Caki2 (cell line): ENCODE data around the gene ENO2. TPM values are rescaled to one million over a fixed set of nuclear protein-coding genes. Genes with fewer than 3 reads are reported as not detected.

Experiments used
- DNase-seq: peaks from one replicate; pipeline ENCODE4 v3.0.0-alpha.2; 2015; ENCODE audit warnings: low read depth
- in situ Hi-C: cut with HindIII; loops from 2 replicates; pipeline ENCODE4 v1.10.0; 2016; ENCODE audit warnings: low sequenced_read_pairs, low pct_unique_long_range_greater_than_20kb, mixed read lengths
- total RNA-seq: library from RNA; depleted of rRNA; stranded (reverse); fragments of >200 nt; shearing (Covaris generic); gene quantifications from 2 replicates; pipeline ENCODE4 v1.2.3, GENCODE V29; 2014; ENCODE audit warnings: low replicate concordance

The ENO2 gene
- total RNA-seq, 1 experiment from 2014 or later: 127 TPM

DNA sequence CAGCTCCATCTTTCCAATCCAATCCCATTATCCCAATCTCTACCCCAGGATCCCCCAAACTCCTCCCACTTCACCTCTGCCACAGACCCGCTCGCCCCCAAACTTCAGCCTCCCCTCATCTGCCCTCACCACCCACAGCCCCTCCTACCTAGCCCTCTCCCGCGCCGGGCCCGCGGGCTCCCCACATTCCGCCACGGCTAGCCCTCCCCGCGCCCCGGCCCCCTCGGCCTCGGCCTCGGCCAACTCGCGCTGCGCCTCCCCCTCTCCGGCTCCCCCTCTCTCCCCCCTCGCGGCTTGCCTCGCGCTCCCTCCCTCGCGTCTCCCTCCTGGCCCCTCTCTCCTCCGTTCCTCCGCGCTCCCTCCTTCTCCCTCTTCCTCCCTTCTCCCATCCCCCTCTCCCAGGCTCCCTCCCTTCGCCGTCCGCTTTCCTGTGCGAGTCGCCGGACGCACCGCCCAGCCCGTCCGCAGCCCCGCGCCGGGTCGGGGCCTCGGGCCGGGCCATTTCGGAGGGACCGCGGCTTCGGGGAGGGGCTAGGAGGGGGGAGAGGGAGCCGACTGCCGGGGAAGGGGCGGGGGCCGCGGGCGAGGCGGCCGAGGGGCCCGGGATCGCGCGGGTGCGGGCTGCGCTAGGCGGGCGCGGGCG lies 13.1 kb downstream of the ENO2 start, which contains the start of gene ATN1:
Gene ATN1, plus strand, starts transcription at position 581 of the 643 bp plus-strand sequence. CDS start 6,043 bp downstream, outside the sequence.
- peak; percentile 78 for DNase-seq
- in situ Hi-C loops: no loop called here

DNA sequence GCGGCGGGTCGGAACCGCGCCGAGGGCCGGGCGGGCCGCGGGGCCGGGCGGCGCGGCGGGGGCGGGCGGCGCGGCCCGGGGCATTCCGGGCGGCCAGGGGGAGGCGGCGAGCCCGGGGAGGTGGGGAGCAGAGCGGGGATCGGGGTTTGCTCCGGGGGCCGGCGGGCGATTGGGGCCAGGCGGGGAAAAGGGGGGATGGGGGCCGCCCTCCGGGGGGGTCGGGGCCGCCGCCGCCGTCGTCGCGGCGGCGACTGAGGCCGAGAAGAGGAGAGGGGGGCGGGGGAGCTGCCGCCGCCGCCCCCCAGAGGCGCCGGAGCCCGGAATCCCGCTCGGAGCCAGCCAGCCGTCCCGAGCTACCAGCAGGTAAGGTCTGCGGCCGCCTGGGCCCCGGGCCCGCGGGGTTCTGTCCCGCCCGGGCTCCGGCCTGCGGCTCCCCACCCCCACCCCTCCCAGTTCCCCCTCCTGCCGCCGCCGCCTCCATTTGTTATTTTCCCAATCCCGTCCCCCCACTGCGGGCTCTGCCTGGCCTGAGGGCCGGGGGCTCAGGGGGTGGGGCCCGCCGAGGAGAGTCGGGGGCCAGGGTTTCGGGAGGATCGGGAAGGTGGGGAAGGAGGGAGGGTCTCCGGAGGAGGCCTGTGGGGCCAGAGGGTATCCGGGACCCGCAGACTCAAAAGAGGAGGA lies 13.8 kb downstream of the ENO2 start:
- in situ Hi-C loops: no loop called here
- no peak for DNase-seq

DNA sequence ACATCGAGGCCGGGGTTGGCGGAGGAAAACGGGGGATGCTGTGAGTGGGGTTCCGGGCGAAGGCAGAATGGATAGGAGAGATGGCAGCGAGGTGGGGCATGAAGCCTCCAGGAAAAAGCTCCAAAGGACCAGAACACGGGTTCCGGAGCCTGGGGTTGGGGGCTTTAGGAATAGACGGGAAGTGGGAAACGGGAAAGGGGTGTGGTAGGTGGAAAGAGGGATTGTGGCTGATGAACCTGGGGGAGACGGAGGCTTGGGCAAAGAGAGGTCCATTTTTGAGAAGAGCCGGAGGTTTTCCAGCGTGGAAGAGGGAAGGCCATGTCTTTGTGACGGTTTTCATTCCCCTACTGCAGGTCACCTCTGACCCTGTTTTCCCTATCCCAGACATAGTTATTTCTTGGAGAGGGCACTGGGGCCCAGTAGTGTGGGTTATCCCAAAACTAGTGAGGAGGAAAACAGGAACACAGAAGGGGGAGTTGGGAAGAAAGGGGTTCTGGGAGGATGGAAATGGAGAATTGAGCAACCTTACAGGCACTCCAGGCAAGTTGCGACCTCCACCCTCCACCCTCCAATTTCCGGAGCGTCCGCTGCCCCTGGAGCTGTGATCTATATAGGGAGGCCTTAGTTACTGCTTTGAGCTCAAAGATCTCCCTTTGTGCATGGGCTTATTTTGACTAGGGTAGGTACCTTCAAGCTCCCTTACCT lies 14.5 kb downstream of the ENO2 start:
- in situ Hi-C loops: no loop called here
- DNase-seq: no peak

DNA sequence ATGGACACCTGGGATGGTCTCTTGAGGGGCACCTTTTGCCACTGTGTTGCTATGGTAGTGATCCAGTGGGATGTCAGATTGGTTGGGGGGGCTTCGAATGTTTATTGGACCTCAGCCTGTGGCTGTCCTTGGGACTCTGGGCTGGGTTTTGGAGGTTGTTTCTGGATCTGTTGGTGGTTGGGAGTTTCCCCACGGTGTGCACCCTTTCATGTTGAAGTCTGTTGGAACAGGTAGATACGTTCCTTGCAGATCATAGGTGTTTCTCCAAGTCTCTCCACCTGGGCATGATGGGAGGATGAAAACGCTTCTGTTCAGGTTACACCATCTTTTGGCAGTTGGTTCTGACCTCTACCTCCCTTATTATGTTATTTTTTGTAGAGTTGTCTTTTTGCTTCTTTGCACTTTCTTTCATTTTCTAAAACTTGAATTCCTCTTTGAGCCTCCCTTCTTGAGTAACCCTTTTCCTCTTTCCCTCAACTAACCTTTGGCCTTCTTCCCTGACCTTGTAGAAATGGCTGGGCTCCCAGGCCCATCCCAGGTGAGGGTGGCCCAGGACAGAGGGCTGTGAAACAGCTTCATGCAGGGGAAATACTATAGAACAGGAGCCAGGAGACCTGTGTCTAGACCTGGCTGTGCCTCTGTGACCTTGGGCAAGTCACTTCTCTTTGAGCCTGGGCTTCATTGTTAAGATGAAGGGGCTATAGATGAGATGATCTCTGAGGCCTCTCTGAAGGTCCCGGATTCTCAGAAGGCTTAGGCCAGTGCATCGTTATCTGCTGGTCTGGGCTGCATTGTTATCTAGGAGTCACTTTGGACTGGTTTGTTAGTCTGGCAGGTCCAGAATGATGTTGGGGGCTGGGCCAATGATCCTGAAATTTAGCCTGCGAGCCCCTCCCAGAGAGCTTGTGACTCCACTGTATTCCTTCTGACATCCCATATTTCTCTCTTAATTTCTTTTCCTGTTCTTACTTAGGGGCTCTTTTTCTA lies 15.4 kb downstream of the ENO2 start:
- DNase-seq: no peak
- in situ Hi-C loops: no loop called here

DNA sequence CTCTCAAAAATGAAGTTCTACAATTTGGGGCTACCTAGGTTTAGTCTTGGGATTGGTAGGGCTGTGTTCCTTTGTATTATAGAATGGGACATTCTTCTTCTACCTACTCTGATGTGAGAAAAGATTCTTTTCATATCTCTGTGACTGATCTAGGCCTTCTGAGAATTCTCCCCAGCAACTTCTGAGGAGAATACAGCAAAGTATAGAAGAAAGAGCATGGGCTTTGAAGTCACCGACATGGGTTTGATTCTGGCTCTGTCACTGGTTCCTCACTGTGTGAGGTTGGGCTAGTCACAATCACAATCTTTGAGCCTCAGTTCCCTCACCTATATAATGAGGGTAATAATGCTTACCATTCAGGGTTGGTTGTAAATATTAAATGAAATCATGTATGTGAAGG lies 18.4 kb downstream of the ENO2 start:
- in situ Hi-C loops: no loop called here
- no peak for DNase-seq

DNA sequence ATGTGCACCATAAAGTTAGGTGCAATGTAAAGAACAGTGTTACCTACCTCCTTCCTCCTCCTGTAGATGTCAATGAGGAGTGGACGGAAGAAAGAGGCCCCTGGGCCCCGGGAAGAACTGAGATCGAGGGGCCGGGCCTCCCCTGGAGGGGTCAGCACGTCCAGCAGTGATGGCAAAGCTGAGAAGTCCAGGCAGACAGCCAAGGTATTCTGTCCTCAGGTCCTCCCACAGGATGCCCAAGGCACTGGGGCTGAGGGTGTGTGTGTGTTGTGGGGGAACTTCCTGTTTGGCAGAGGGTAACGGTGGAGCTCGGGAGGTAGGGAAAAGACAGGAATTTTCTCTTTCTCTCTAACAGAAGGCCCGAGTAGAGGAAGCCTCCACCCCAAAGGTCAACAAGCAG lies 19.7 kb downstream of the ENO2 start:
- no peak for DNase-seq

DNA sequence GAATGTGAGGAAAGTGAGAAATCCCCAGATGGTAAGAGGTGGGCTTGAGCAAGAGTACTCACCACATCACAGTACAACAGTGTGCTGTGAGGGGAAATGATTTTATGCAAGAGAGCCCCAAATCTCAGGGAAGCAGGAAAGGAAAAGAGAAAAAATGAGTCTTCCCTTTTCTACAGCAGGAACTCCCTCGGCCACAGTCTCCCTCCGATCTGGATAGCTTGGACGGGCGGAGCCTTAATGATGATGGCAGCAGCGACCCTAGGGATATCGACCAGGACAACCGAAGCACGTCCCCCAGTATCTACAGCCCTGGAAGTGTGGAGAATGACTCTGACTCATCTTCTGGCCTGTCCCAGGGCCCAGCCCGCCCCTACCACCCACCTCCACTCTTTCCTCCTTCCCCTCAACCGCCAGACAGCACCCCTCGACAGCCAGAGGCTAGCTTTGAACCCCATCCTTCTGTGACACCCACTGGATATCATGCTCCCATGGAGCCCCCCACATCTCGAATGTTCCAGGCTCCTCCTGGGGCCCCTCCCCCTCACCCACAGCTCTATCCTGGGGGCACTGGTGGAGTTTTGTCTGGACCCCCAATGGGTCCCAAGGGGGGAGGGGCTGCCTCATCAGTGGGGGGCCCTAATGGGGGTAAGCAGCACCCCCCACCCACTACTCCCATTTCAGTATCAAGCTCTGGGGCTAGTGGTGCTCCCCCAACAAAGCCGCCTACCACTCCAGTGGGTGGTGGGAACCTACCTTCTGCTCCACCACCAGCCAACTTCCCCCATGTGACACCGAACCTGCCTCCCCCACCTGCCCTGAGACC lies 21.2 kb downstream of the ENO2 start:
- in situ Hi-C loops: no loop called here

More for the DNA sequence above, 19.7 kb downstream of the ENO2 start:
- in situ Hi-C loops: no loop called here

DNA sequence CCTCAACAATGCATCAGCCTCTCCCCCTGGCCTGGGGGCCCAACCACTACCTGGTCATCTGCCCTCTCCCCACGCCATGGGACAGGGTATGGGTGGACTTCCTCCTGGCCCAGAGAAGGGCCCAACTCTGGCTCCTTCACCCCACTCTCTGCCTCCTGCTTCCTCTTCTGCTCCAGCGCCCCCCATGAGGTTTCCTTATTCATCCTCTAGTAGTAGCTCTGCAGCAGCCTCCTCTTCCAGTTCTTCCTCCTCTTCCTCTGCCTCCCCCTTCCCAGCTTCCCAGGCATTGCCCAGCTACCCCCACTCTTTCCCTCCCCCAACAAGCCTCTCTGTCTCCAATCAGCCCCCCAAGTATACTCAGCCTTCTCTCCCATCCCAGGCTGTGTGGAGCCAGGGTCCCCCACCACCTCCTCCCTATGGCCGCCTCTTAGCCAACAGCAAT lies 21.8 kb downstream of the ENO2 start:
- DNase-seq: no peak
- in situ Hi-C loops: no loop called here

More for the DNA sequence above, 21.2 kb downstream of the ENO2 start:
- DNase-seq: no peak

DNA sequence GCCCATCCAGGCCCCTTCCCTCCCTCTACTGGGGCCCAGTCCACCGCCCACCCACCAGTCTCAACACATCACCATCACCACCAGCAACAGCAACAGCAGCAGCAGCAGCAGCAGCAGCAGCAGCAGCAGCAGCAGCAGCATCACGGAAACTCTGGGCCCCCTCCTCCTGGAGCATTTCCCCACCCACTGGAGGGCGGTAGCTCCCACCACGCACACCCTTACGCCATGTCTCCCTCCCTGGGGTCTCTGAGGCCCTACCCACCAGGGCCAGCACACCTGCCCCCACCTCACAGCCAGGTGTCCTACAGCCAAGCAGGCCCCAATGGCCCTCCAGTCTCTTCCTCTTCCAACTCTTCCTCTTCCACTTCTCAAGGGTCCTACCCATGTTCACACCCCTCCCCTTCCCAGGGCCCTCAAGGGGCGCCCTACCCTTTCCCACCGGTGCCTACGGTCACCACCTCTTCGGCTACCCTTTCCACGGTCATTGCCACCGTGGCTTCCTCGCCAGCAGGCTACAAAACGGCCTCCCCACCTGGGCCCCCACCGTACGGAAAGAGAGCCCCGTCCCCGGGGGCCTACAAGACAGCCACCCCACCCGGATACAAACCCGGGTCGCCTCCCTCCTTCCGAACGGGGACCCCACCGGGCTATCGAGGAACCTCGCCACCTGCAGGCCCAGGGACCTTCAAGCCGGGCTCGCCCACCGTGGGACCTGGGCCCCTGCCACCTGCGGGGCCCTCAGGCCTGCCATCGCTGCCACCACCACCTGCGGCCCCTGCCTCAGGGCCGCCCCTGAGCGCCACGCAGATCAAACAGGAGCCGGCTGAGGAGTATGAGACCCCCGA lies 22.5 kb downstream of the ENO2 start:
- in situ Hi-C loops: no loop called here
- DNase-seq: no peak

DNA sequence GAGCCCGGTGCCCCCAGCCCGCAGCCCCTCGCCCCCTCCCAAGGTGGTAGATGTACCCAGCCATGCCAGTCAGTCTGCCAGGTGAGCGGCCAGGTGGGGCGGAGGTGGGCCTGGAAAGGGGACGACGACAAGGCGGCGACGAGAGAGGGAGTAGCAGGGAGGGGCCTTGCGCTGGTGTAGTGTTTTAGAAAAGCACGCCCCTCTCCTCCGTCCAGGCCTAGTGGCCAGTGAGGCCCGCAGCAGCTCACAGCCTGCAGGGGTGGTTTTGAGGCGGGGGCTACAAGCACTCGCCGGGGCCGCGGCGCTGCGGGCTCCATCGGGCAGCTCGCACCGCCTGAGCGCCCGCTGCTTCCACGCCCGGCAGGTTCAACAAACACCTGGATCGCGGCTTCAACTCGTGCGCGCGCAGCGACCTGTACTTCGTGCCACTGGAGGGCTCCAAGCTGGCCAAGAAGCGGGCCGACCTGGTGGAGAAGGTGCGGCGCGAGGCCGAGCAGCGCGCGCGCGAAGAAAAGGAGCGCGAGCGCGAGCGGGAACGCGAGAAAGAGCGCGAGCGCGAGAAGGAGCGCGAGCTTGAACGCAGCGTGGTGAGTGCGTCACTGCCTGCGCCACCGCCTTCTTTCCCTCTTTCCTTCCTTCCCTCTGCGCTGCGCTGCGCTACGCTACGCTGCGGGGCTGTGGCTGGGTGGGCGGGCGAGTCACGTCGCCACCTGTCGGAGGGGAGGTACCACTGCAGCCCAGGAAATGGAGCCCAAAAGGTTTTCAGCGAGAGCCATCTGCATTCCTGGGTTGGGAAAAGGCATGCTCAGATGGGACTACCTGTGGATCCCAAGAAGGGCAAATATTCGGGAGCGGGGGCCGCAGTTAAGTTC lies 23.3 kb downstream of the ENO2 start:
- peak; percentile 95 for DNase-seq
- in situ Hi-C loops: no loop called here

DNA sequence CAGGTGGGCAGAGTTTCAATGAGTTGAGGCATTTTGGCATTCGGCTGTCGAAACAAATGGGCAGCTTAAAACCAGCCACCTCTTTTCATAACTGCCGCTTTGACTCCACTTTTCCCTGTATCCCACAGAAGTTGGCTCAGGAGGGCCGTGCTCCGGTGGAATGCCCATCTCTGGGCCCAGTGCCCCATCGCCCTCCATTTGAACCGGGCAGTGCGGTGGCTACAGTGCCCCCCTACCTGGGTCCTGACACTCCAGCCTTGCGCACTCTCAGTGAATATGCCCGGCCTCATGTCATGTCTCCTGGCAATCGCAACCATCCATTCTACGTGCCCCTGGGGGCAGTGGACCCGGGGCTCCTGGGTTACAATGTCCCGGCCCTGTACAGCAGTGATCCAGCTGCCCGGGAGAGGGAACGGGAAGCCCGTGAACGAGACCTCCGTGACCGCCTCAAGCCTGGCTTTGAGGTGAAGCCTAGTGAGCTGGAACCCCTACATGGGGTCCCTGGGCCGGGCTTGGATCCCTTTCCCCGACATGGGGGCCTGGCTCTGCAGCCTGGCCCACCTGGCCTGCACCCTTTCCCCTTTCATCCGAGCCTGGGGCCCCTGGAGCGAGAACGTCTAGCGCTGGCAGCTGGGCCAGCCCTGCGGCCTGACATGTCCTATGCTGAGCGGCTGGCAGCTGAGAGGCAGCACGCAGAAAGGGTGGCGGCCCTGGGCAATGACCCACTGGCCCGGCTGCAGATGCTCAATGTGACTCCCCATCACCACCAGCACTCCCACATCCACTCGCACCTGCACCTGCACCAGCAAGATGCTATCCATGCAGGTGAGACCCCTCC lies 24.2 kb downstream of the ENO2 start:
- no peak for DNase-seq
- in situ Hi-C loops: no loop called here

DNA sequence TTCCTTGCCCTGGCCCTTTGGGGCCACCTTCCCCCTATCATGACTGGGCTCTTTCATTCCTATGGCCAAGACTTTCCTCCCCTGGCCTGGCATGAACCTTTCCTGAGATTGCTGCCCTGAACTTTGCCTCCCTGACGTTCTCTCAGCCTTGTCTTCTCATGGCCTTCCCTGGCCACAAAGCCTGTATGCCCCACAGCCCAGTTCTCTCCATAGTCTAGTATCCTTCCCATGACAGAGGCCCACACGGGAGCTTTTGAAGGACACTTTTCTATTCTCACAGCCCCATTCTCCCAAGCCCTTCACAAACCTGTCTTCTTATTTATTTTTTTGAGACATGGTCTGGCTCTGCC lies 24.8 kb downstream of the ENO2 start:
- DNase-seq: no peak
- in situ Hi-C loops: no loop called here

DNA sequence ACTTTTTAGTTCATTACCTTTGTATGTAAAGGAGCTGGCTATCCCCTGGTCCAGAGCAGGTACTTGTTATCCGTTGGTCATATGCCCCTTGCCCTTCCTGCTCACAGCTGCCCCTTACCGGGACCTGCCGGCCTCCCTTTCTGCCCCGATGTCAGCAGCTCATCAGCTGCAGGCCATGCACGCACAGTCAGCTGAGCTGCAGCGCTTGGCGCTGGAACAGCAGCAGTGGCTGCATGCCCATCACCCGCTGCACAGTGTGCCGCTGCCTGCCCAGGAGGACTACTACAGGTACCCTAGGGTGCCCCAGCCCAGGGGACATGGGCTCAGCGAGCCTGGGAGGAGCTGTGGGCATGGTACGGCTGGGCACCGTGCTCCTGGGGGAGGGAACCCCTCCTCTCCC lies 26.9 kb downstream of the ENO2 start:
- in situ Hi-C loops: no loop called here

DNA sequence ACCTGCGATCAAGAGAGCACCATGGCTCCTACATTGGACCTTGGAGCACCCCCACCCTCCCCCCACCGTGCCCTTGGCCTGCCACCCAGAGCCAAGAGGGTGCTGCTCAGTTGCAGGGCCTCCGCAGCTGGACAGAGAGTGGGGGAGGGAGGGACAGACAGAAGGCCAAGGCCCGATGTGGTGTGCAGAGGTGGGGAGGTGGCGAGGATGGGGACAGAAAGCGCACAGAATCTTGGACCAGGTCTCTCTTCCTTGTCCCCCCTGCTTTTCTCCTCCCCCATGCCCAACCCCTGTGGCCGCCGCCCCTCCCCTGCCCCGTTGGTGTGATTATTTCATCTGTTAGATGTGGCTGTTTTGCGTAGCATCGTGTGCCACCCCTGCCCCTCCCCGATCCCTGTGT lies 27.4 kb downstream of the ENO2 start:
- no peak for DNase-seq
- in situ Hi-C loops: no loop called here

More for the DNA sequence above, 26.9 kb downstream of the ENO2 start:
- DNase-seq: no peak

DNA sequence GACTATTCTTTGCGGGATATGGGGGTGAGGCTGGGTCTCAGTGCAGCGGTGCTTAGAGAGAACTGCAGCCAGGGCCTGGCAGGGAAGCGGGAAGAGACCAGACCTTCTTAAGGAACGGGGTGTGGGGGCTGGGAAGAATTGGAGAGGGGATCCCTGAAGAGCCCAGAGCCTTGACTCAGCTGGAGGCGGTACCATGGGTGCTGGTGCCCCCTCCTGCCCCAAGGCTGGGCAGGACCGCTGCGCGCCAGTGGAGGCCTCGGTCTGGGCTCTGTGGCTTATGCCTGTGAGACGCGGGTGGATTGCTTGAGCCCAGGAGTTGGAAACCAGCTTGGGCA lies 27.9 kb downstream of the ENO2 start:
- in situ Hi-C loops: no loop called here
- no peak for DNase-seq
